GM23338 (cell line): ENCODE results near the gene THRB. TPM values are rescaled to one million over a fixed set of nuclear protein-coding genes. Genes with fewer than 3 reads are reported as not detected.

ENCODE experiments used
- ATAC-seq: fragments of 200-7000 bp; cut with Tn5 transposase; 3 replicates; pipeline ENCODE4 v1.9.1; 2020
- DNase-seq: peaks from one replicate; pipeline ENCODE4 v3.0.0-alpha.2; 2015; ENCODE audit warnings: low spot score
- H2AFZ ChIP-seq: fragments of 200-600 bp; sonication (generic); 2 replicates; pipeline ENCODE4 v1.8.0; 2016; ENCODE audit warnings: antibody characterized with exemption, mild to moderate bottlenecking, moderate library complexity
- H3F3A ChIP-seq: fragments of 200-600 bp; sonication (generic); replicated peaks from 2 replicates; pipeline ENCODE4 v1.8.0; 2017; ENCODE audit warnings: antibody characterized with exemption, mixed run types, low read depth
- H3K27ac ChIP-seq: fragments of 200-600 bp; sonication (generic); 2 replicates; pipeline ENCODE4 v1.6.1; 2016; ENCODE audit warnings: low read depth
- H3K27me3 ChIP-seq: fragments of 200-600 bp; sonication (generic); 2 replicates; pipeline ENCODE4 v1.8.0; 2016; ENCODE audit warnings: mild to moderate bottlenecking, mixed run types, moderate library complexity; ENCODE audit not compliant: insufficient read depth
- H3K36me3 ChIP-seq: fragments of 200-600 bp; sonication (generic); 2 replicates; pipeline ENCODE4 v1.8.0; 2016; ENCODE audit warnings: mild to moderate bottlenecking; ENCODE audit not compliant: insufficient read depth
- H3K4me1 ChIP-seq: fragments of 200-600 bp; sonication (generic); 2 replicates; pipeline ENCODE4 v1.8.0; 2016; ENCODE audit warnings: mild to moderate bottlenecking, moderate library complexity; ENCODE audit not compliant: insufficient read depth
- H3K4me2 ChIP-seq: fragments of 200-600 bp; sonication (generic); 2 replicates; pipeline ENCODE4 v1.7.1; 2017; ENCODE audit warnings: mixed run types
- H3K4me3 ChIP-seq: fragments of 200-600 bp; sonication (generic); 2 replicates; pipeline ENCODE4 v1.6.1; 2016; ENCODE audit warnings: mixed run types
- H3K79me2 ChIP-seq: fragments of 200-600 bp; sonication (generic); replicated peaks from 2 replicates; pipeline ENCODE4 v1.8.0; 2017; ENCODE audit warnings: mild to moderate bottlenecking; ENCODE audit not compliant: insufficient read depth
- H3K9me2 ChIP-seq: fragments of 200-600 bp; sonication (generic); 2 replicates; pipeline ENCODE4 v1.8.0; 2017; ENCODE audit not compliant: insufficient read depth
- H4K20me1 ChIP-seq: fragments of 200-600 bp; sonication (generic); replicated peaks from 2 replicates; pipeline ENCODE4 v1.8.0; 2017; ENCODE audit warnings: mild to moderate bottlenecking; ENCODE audit not compliant: insufficient read depth
- H3K27ac Mint-ChIP-seq: 2 replicates; pipeline ENCODE4 v1.8.0; 2020; ENCODE audit warnings: inconsistent platforms, mild to moderate bottlenecking, moderate library complexity, mixed read lengths
- H3K27me3 Mint-ChIP-seq: 3 replicates; pipeline ENCODE4 v1.8.0; 2022; ENCODE audit warnings: low read depth, mild to moderate bottlenecking, moderate library complexity, mixed read lengths, inconsistent platforms; ENCODE audit not compliant: insufficient read depth, poor library complexity
- H3K36me3 Mint-ChIP-seq: 3 replicates; pipeline ENCODE4 v1.8.0; 2021; ENCODE audit warnings: low read depth, mild to moderate bottlenecking, inconsistent platforms, moderate library complexity, mixed read lengths
- H3K4me1 Mint-ChIP-seq: 3 replicates; pipeline ENCODE4 v1.8.0; 2020; ENCODE audit warnings: mild to moderate bottlenecking, inconsistent platforms, mixed read lengths
- H3K4me3 Mint-ChIP-seq: 3 replicates; pipeline ENCODE4 v1.8.0; 2021; ENCODE audit warnings: moderate library complexity, mild to moderate bottlenecking, inconsistent platforms, mixed read lengths
- H3K9me3 Mint-ChIP-seq: 3 replicates; pipeline ENCODE4 v1.8.0; 2020; ENCODE audit warnings: moderate library complexity, mild to moderate bottlenecking, inconsistent platforms, mixed read lengths
- CREB1 ChIP-seq: fragments of 250-450 bp; sonication (Bioruptor Pico); IDR thresholded peaks from 2 replicates; pipeline ENCODE4 v1.5.0; 2020; ENCODE audit warnings: low read depth, mild to moderate bottlenecking, moderate library complexity
- CTCF ChIP-seq, 2 experiments: fragments of 200-600 bp in 1 of 2; sonication (generic) in 1 of 2; conservative IDR thresholded peaks; 2 replicates each; pipeline versions ENCODE4 v1.5.1 to v1.6.1; 2016 to 2017; ENCODE audit warnings: antibody characterized with exemption in 2 of 2, low read depth in 2 of 2, mild to moderate bottlenecking in 2 of 2, moderate library complexity in 1 of 2
- ETS1 ChIP-seq: IDR thresholded peaks from 2 replicates; pipeline ENCODE4 v1.6.1; 2016; ENCODE audit warnings: antibody characterized with exemption
- EZH2 ChIP-seq: fragments of 200-600 bp; sonication (generic); IDR thresholded peaks from one replicate; pipeline ENCODE4 v1.8.0; 2017; ENCODE audit warnings: antibody characterized with exemption, mild to moderate bottlenecking, low read depth; ENCODE audit not compliant: unreplicated experiment
- EZH2phosphoT487 ChIP-seq: fragments of 200-600 bp; sonication (generic); IDR thresholded peaks from one replicate; pipeline ENCODE4 v1.8.1; 2018; ENCODE audit warnings: antibody characterized with exemption; ENCODE audit not compliant: unreplicated experiment
- JUNB ChIP-seq: IDR thresholded peaks from one replicate; pipeline ENCODE4 v1.6.1; 2016; ENCODE audit warnings: antibody characterized with exemption; ENCODE audit not compliant: unreplicated experiment
- NANOG ChIP-seq: IDR thresholded peaks from 2 replicates; pipeline ENCODE4 v1.6.1; 2016; ENCODE audit warnings: antibody characterized with exemption, borderline replicate concordance
- POLR2AphosphoS5 ChIP-seq: IDR thresholded peaks from 2 replicates; pipeline ENCODE4 v1.6.1; 2016; ENCODE audit warnings: antibody characterized with exemption, low read depth
- REST ChIP-seq: IDR thresholded peaks from one replicate; pipeline ENCODE4 v1.6.1; 2018; ENCODE audit warnings: antibody characterized with exemption; ENCODE audit not compliant: unreplicated experiment
- STAT1 ChIP-seq: IDR thresholded peaks from one replicate; pipeline ENCODE4 v1.6.1; 2016; ENCODE audit warnings: antibody characterized with exemption; ENCODE audit not compliant: unreplicated experiment
- ZNF114 ChIP-seq: fragments of 250-450 bp; sonication (Bioruptor Pico); IDR thresholded peaks from 2 replicates; pipeline ENCODE4 v1.5.0; 2020; ENCODE audit warnings: mild to moderate bottlenecking, moderate library complexity
- ZNF331 ChIP-seq: fragments of 250-450 bp; sonication (Bioruptor Pico); IDR thresholded peaks from 2 replicates; pipeline ENCODE4 v1.5.0; 2020; ENCODE audit warnings: low read depth, mild to moderate bottlenecking, moderate library complexity
- ZNF462 ChIP-seq: fragments of 250-450 bp; sonication (Bioruptor Pico); IDR thresholded peaks from 2 replicates; pipeline ENCODE4 v1.5.0; 2020; ENCODE audit warnings: mild to moderate bottlenecking, moderate library complexity
- polyA plus RNA-seq: library from polyadenylated mRNA; unstranded; fragments of >200 nt; fragmentation: Nextera tagmentation; extraction: Ambion mirVana; gene quantifications from 2 replicates; pipeline ENCODE4 v1.2.1, GENCODE V29; 2016
- total RNA-seq: library from RNA; depleted of rRNA; stranded (reverse); fragments of >200 nt; shearing (Covaris generic); gene quantifications from 2 replicates; pipeline ENCODE4 v1.2.3, GENCODE V29; 2014

THRB gene
- total and polyA plus RNA-seq, 2 experiments from 2014 or later, result 1.7 to 3.2 TPM

- no peak overlapping the region for H3K4me3 ChIP-seq
- no peaks in the 10 kb centered on the region for H4K20me1 ChIP-seq
- no peaks in the 10 kb centered on the region for H3K4me1 ChIP-seq
- no peaks in the 10 kb centered on the region for H3K9me2 ChIP-seq
- no peaks in the 10 kb centered on the region for H3F3A ChIP-seq
- H3K27ac ChIP-seq, result no peak overlapping the region
- no peaks in the 10 kb centered on the region for H3K9me3 Mint-ChIP-seq
- no peaks in the 10 kb centered on the region for H3K4me1 Mint-ChIP-seq
- H3K4me3 Mint-ChIP-seq, result no peak overlapping the region
- no peak for ATAC-seq
- no peak overlapping the region for H3K4me2 ChIP-seq
- H2AFZ ChIP-seq, result no peak overlapping the region
- no peaks in the 10 kb centered on the region for H3K27me3 Mint-ChIP-seq
- no peak overlapping the region for H3K27ac Mint-ChIP-seq
- DNase-seq, result no peak
- H3K27me3 ChIP-seq, result no peaks in the 10 kb centered on the region
- no peaks in the 10 kb centered on the region for H3K36me3 ChIP-seq
- no peaks in the 10 kb centered on the region for H3K36me3 Mint-ChIP-seq
- TF ChIP-seq ZNF114 (CRISPR knock-in tag) (no peak), STAT1 (no peak), ETS1 (no peak), EZH2phosphoT487 (no peak), CTCF (conservative IDR thresholded peaks at IDR 0.05; ENCODE audit: low read depth in 2 of 2) (no peak), CREB1 (CRISPR knock-in tag) (no peak), JUNB (no peak), ZNF462 (CRISPR knock-in tag) (no peak), EZH2 (no peak), POLR2AphosphoS5 (no peak), NANOG (no peak), REST (no peak), ZNF331 (CRISPR knock-in tag) (no peak)
- H3K79me2 ChIP-seq, result no peaks in the 10 kb centered on the region
These were observed 241.3 kb downstream of the THRB start for GRCh38 chr3:24253336-24253735.
